ENCODE measurements around the gene MYCBP2.

GRCh38 chr13:77300176-77301037 is 26.5 kb downstream of the MYCBP2 start:
- TF ChIP-seq CTCF (IDR thresholded peaks at IDR 0.05) (no peak), POLR2A (IDR thresholded peaks at IDR 0.05) (no peak)
